CD14-positive monocyte (primary cell): ENCODE data around the gene MRPS33. TPM values are rescaled to one million over a fixed set of nuclear protein-coding genes. Genes with fewer than 3 reads are reported as not detected.

Experiments
- DNase-seq, 3 donors: peaks; one replicate each; pipeline ENCODE4 v3.0.0-alpha.2; 2011 to 2022
- H2AFZ ChIP-seq: 2 replicates; pipeline ENCODE4 v1.6.0; 2012; ENCODE audit warnings: mild to moderate bottlenecking, low read depth, low read length, inconsistent platforms; ENCODE audit not compliant: insufficient read depth, poor library complexity, severe bottlenecking
- H3K27ac ChIP-seq, 2 donors: 1 replicate in 1 of 2; 2 replicates in 1 of 2; pipeline ENCODE4 v1.5.1; 2012 to 2013; ENCODE audit warnings: low read length in 2 of 2, control low read depth in 1 of 2, inconsistent platforms in 1 of 2, low read depth in 1 of 2, mild to moderate bottlenecking in 1 of 2
- H3K27me3 ChIP-seq, 2 donors: one replicate each; pipeline versions ENCODE4 v1.6.0 to v1.6.1; 2011 to 2013; ENCODE audit warnings: low read length in 2 of 2; ENCODE audit not compliant: control insufficient read depth in 2 of 2, insufficient read depth in 2 of 2
- H3K36me3 ChIP-seq, 2 donors: replicated peaks in 1 of 2; 1 replicate in 1 of 2; 2 replicates in 1 of 2; pipeline versions ENCODE4 v1.5.1 to v1.6.1; 2012 to 2013; ENCODE audit warnings: low read length in 2 of 2, control low read depth in 1 of 2, inconsistent platforms in 1 of 2, mild to moderate bottlenecking in 1 of 2; ENCODE audit not compliant: insufficient read depth in 2 of 2, control insufficient read depth in 1 of 2
- H3K4me1 ChIP-seq, 2 donors: 1 replicate in 1 of 2; 2 replicates in 1 of 2; pipeline versions ENCODE4 v1.5.1 to v1.6.1; 2012 to 2013; ENCODE audit warnings: low read length in 2 of 2, control low read depth in 1 of 2, inconsistent platforms in 1 of 2, mild to moderate bottlenecking in 1 of 2, moderate library complexity in 1 of 2; ENCODE audit not compliant: insufficient read depth in 2 of 2, control insufficient read depth in 1 of 2
- H3K4me2 ChIP-seq: replicated peaks from 2 replicates; pipeline ENCODE3; 2012; ENCODE audit warnings: low read length, moderate library complexity, mild to moderate bottlenecking; ENCODE audit not compliant: poor library complexity, severe bottlenecking; ENCODE audit errors: extremely low read depth
- H3K4me3 ChIP-seq, 3 experiments: fragments of 200-600 bp in 1 of 3; sonication (generic) in 1 of 3; replicated peaks in 1 of 3; 1 replicate in 2 of 3; 2 replicates in 1 of 3; pipeline ENCODE4 v1.5.1; 2011 to 2013; ENCODE audit warnings: low read length in 3 of 3, mild to moderate bottlenecking in 3 of 3, control low read depth in 2 of 3, low read depth in 2 of 3, inconsistent platforms in 1 of 3, moderate library complexity in 1 of 3
- H3K79me2 ChIP-seq: 2 replicates; pipeline ENCODE4 v1.6.0; 2012; ENCODE audit warnings: mild to moderate bottlenecking, control low read depth, inconsistent platforms, low read length, moderate library complexity; ENCODE audit not compliant: insufficient read depth
- H3K9ac ChIP-seq: 2 replicates; pipeline ENCODE4 v1.6.0; 2017; ENCODE audit warnings: low read length, mild to moderate bottlenecking; ENCODE audit not compliant: insufficient read depth, poor library complexity, severe bottlenecking
- H3K9me3 ChIP-seq, 2 donors: replicated peaks in 1 of 2; 1 replicate in 1 of 2; 2 replicates in 1 of 2; pipeline versions ENCODE4 v1.5.1 to v1.6.1; 2012 to 2013; ENCODE audit warnings: low read length in 2 of 2, control low read depth in 1 of 2; ENCODE audit not compliant: control insufficient read depth in 1 of 2, insufficient read depth in 1 of 2
- H4K20me1 ChIP-seq: 2 replicates; pipeline ENCODE4 v1.6.0; 2012; ENCODE audit warnings: mild to moderate bottlenecking, low read length, control low read depth, moderate library complexity; ENCODE audit not compliant: insufficient read depth
- H3K27ac Mint-ChIP-seq, 7 donors: one replicate each; pipeline ENCODE4 v1.8.0; 2020; ENCODE audit warnings: mild to moderate bottlenecking in 7 of 7, mixed read lengths in 7 of 7, moderate library complexity in 6 of 7, inconsistent platforms in 2 of 7
- H3K27me3 Mint-ChIP-seq, 3 donors: one replicate each; pipeline ENCODE4 v1.8.0; 2021 to 2022; ENCODE audit warnings: low read depth in 3 of 3, mild to moderate bottlenecking in 3 of 3, mixed read lengths in 3 of 3, moderate library complexity in 3 of 3, inconsistent platforms in 1 of 3
- H3K36me3 Mint-ChIP-seq, 2 donors: one replicate each; pipeline ENCODE4 v1.8.0; 2020; ENCODE audit warnings: mixed read lengths in 2 of 2, inconsistent platforms in 1 of 2, mild to moderate bottlenecking in 1 of 2
- H3K4me1 Mint-ChIP-seq: one replicate; pipeline ENCODE4 v1.8.0; 2020; ENCODE audit warnings: mild to moderate bottlenecking, mixed read lengths
- H3K4me3 Mint-ChIP-seq, 2 donors: one replicate each; pipeline ENCODE4 v1.8.0; 2020; ENCODE audit warnings: mild to moderate bottlenecking in 2 of 2, mixed read lengths in 2 of 2, moderate library complexity in 1 of 2
- H3K9me3 Mint-ChIP-seq, 7 donors: one replicate each; pipeline ENCODE4 v1.8.0; 2020 to 2022; ENCODE audit warnings: mixed read lengths in 7 of 7, mild to moderate bottlenecking in 6 of 7, moderate library complexity in 6 of 7, inconsistent platforms in 2 of 7
- CTCF ChIP-seq: fragments of 200-600 bp; IDR thresholded peaks from one replicate; pipeline ENCODE4 v1.8.0; 2022; ENCODE audit warnings: antibody characterized with exemption, mild to moderate bottlenecking
- WGBS: methylation state at CpG from one replicate; pipeline ENCODE4 v1.1.5; 2013; ENCODE audit warnings: missing lambda C conversion rate; ENCODE audit not compliant: insufficient coverage; 5-methylcytosine and 5-hydroxymethylcytosine counted together
- intact Hi-C, 2 donors: fragments of 100-400 bp; cut with micrococcal nuclease; formaldehyde crosslinking; loops; one replicate each; pipeline versions ENCODE4 v1.15.0 to v1.15.1; 2023
- polyA plus RNA-seq, 3 donors: library from polyadenylated mRNA; depleted of rRNA in 1 of 3; unstranded in 2 of 3; stranded (reverse) in 1 of 3; fragments of 300-500 nt in 2 of 3; fragments of >200 nt in 1 of 3; fragmentation: Illumina TruSeq in 2 of 3; gene quantifications; 1 replicate in 2 of 3; 2 replicates in 1 of 3; pipeline ENCODE4 v1.2.3, GENCODE V29; 2012 to 2021

The MRPS33 gene
- polyA plus RNA-seq, 3 donors = 8.9 to 52.7 (median 45.0) TPM

GRCh38 chr7:141055146-141055545 lies 40.4 kb upstream of the MRPS33 start:
- no peak for DNase-seq
- Histone ChIP-seq H3K27me3 (no peaks in the 10 kb centered on the region), H3K4me1 (no peaks in the 10 kb centered on the region), H3K9ac (no peak overlapping the region), H3K4me2 (no peak overlapping the region), H3K79me2 (no peaks in the 10 kb centered on the region), H3K9me3 (peaks cover 0 to 6% of the 10 kb centered on the region in 2 donors), H2AFZ (no peak overlapping the region), H4K20me1 (no peaks in the 10 kb centered on the region), H3K4me3 (no peak overlapping the region), H3K36me3 (no peaks in the 10 kb centered on the region), H3K27ac (no peak overlapping the region)
- no peaks in the 10 kb centered on the region for H3K4me1 Mint-ChIP-seq
- H3K9me3 Mint-ChIP-seq = peaks cover 0 to 13% (median 2%) of the 10 kb centered on the region in 7 donors
- no peak for TF ChIP-seq CTCF
- H3K27me3 Mint-ChIP-seq = peaks cover 7 to 15% (median 13%) of the 10 kb centered on the region in 3 donors
- H3K36me3 Mint-ChIP-seq = no peaks in the 10 kb centered on the region
- intact Hi-C loops = no loop called here
- WGBS = 100% methylated on average over 1 of the region's 4 CpGs
- H3K27ac Mint-ChIP-seq = no peak overlapping the region
- no peak overlapping the region for H3K4me3 Mint-ChIP-seq

- peak in 1 of 3 donors; percentile 23 for DNase-seq
- Mint-ChIP-seq H3K4me3 (peak overlapping the region in 1 of 2 donors; percentile 22), H3K9me3 (peaks cover 0 to 13% (median 2%) of the 10 kb centered on the region in 7 donors), H3K27me3 (peaks cover 7 to 14% (median 13%) of the 10 kb centered on the region in 3 donors), H3K27ac (no peak overlapping the region), H3K4me1 (no peaks in the 10 kb centered on the region), H3K36me3 (no peaks in the 10 kb centered on the region)
- Histone ChIP-seq H3K36me3 (no peaks in the 10 kb centered on the region), H3K4me3 (no peak overlapping the region), H4K20me1 (no peaks in the 10 kb centered on the region), H3K4me2 (no peak overlapping the region), H3K9ac (no peak overlapping the region), H3K79me2 (no peaks in the 10 kb centered on the region), H3K27ac (no peak overlapping the region), H3K27me3 (peaks cover 0 to 2% of the 10 kb centered on the region in 2 donors), H2AFZ (no peak overlapping the region), H3K9me3 (peaks cover 0 to 6% of the 10 kb centered on the region in 2 donors), H3K4me1 (no peaks in the 10 kb centered on the region)
- no peak for TF ChIP-seq CTCF
- WGBS = 9% methylated on average over 7 of the region's 9 CpGs
- intact Hi-C loops = no loop called here
These were observed 38.9 kb upstream of the MRPS33 start for GRCh38 chr7:141053626-141054025.
